GM21529 (cell line): Measurements from ENCODE around the gene GMIP.
"Not testable (repeated sequence)": the region's sequence is repeated elsewhere in the genome, so short reads cannot be mapped to it uniquely, and the experiment has no call there.

ENCODE experiments used
- ATAC-seq: cut with Tn5 transposase; IDR thresholded peaks from one replicate; pipeline ENCODE4 v1.9.1; 2021; ENCODE audit not compliant: unreplicated experiment

Gene GMIP, protein sequence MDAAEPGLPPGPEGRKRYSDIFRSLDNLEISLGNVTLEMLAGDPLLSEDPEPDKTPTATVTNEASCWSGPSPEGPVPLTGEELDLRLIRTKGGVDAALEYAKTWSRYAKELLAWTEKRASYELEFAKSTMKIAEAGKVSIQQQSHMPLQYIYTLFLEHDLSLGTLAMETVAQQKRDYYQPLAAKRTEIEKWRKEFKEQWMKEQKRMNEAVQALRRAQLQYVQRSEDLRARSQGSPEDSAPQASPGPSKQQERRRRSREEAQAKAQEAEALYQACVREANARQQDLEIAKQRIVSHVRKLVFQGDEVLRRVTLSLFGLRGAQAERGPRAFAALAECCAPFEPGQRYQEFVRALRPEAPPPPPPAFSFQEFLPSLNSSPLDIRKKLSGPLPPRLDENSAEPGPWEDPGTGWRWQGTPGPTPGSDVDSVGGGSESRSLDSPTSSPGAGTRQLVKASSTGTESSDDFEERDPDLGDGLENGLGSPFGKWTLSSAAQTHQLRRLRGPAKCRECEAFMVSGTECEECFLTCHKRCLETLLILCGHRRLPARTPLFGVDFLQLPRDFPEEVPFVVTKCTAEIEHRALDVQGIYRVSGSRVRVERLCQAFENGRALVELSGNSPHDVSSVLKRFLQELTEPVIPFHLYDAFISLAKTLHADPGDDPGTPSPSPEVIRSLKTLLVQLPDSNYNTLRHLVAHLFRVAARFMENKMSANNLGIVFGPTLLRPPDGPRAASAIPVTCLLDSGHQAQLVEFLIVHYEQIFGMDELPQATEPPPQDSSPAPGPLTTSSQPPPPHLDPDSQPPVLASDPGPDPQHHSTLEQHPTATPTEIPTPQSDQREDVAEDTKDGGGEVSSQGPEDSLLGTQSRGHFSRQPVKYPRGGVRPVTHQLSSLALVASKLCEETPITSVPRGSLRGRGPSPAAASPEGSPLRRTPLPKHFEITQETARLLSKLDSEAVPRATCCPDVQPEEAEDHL

DNA sequence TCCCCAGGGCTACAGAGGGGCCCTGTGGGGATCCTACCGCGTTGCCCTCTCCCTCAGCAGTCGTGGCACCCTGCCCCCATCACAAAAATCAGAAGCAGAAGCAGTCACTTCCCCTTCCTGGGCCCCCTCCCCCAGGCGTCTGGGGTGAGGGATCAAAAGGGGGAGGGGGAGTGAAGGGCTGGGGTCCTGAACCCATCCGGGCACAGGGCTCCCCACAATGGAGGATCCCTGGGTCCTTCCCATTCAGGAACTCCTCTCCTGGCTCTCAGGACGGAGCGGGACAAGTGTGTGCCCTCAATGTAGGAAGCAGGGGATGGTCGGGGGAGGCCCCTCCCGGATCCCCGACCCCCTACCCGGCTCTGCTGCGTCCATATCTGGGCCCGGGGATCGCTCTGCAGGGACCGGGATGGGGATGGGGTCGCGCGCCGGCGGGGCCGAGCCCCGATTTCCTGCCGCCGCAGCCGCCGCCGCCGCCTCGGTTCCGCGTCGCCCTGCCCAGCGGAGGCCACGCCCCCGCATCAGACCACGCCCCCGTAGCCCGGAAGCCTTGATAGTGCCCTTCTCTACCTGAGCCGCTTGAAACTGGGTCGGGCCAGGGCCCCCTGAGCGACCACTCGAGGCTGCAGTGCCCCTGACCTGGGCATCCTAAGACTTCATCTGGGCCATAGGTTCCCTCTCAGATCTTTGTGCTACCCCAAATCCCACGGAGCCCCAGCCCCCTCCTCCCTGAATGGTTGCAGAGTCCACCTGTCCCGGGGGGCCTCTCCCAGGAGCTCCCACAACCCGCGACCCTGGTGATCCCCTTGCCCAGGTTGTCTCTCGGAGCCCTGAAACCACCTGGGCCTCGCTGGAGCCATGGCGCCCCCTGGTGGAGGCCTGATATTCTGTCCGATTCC, at the start of gene GMIP:
Gene GMIP (minus strand): TSS at position 500 of the 896 bp plus-strand sequence. CDS start 128 bp downstream, at position 372.
- ATAC-seq = peak; percentile 72

DNA sequence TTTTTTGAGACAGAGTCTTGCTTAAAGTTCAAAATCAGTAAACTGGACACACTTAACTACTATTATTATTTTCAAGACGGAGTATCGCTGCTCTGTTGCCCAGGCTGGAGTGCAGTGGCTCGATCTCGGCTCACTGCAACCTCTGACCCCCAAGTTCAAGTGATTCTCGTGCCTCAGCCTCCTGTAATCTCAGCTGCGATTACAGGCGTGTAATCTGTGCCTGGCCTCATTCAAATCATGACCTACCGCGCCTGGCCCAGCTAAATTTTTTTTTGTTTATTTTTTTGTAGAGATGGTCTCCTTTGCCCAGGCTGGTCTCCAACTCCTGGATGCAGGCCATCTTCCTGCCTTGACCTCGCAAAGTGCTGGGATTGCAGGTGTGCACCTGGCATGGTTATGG, 48.2 kb upstream of the GMIP start:
- ATAC-seq = no peak

DNA sequence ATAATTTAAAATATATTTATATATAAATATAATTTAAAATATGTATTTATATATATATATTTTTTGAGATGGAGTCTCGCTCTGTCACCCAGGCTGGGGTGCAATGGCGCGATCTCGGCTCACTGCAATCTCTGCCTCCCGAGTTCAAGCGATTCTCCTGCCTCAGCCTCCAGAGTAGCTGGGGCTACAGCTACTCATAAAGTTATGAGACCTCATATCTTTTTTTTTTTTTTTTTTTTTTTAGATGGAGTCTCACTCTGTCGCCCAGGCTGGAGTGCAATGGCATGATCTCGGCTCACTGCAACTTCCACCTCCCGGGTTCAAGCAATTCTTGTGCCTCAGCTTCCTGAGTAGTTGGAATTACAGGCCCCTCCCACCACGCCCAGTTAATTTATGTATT, 45.6 kb upstream of the GMIP start:
- ATAC-seq = not testable (repeated sequence)

DNA sequence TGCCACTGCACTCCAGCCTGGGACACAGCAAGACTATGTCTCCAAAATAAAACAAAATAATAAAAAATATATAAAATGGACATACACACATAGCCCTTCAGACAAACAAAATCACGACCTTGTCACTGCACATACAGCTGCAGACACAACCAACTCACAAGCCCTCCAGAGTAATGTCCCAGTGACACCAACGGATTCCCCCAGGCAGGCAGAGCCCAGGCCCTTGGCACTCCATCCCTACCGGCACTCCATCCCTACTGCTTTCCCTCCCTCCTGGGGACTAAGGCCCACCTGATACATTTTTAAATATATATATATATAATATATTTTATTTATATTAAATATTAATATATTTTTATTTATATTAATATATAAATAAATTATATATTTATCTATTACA, 43.6 kb upstream of the GMIP start:
- no peak for ATAC-seq

DNA sequence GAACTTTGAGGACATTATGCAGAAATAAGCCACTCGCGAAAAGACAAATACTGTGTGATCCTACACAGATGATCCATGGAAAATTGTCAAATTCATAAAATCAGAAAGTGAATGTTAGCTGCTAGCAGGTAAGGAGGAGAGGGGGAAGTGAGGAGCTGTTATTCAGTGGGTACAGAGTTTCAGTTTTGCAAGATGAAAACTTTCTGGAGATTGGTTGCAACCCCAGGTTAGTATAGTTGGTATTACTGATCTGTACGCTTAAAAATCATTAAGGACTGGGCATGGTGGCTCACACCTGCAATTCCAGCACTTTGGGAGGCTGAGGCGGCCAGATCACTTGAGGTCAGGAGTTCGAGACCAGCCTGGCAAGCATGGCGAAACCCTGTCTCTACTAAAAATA, 43.1 kb upstream of the GMIP start:
- no peak for ATAC-seq

DNA sequence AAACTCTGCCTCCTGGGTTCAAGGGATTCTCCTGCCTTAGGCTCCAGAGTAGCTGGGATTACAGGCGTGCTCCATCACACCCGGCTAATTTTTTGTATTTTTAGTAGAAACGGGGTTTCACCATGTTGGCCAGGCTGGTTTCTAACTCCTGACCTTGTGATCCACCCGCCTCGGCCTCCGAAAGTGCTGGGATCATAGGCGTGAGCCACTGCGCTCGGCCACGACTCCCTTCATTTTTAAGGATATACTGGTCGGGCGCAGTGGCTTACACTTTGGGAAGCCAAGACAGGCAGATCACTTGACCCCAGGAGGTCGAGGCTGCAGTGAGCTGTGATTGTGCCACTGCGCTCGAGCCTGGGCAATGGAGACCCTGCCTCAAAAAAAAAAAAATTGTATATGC, 42.7 kb upstream of the GMIP start:
- not testable (repeated sequence) for ATAC-seq

DNA sequence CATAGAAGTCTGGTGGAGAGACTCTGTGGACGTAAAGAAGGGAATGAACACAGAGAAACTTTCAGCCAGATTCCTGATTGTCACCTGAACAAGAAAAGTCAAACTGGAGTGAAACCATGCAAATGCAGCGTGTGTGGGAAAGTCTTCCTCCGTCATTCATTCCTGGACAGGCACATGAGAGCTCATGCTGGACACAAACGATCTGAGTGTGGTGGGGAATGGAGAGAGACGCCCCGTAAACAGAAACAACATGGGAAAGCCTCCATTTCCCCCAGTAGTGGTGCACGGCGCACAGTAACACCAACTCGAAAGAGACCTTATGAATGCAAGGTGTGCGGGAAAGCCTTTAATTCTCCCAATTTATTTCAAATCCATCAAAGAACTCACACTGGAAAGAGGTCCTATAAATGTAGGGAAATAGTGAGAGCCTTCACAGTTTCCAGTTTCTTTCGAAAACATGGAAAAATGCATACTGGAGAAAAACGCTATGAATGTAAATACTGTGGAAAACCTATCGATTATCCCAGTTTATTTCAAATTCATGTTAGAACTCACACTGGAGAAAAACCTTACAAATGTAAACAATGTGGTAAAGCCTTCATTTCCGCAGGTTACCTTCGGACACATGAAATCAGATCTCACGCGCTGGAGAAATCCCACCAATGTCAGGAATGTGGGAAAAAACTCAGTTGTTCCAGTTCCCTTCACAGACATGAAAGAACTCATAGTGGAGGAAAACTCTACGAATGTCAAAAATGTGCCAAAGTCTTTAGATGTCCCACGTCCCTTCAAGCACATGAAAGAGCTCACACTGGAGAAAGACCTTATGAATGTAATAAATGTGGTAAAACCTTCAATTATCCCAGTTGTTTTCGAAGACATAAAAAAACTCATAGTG, 36.0 kb upstream of the GMIP start:
- no peak for ATAC-seq

DNA sequence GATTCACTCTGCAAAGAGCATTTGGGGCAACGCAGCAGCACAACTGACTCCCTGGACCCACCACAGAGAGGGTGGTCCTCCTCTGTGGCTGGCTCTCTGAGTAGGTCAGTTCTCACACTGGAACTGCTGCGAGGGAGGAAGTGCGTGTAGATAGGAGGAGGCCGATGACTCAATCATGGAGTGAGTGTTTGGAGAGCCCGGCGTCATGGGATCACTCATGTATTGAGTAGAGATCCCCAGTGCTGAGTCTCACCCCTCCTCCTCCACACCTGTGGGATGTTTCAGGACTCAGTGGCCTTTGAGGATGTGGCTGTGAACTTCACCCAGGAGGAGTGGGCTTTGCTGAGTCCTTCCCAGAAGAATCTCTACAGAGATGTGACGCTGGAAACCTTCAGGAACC, 34.1 kb upstream of the GMIP start:
- ATAC-seq = no peak

DNA sequence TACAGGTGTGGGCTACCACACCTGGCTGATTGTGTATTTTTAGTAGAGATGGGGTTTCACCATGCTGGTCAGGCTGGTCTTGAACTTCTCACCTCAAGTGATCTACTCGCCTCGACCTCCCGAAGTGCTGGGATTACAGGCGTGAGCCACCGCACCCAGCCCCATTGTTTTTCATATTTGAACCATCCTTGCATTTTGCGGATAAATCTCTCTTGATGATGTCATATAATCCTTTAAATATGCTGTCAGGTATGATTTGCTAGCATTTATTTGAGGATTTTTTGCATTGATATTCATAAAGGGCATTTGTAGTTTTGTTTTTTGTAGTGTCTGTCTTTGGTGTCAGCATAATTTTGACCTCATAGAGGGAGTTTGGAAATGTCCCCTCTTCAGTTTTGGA, 30.9 kb upstream of the GMIP start:
- no peak for ATAC-seq

DNA sequence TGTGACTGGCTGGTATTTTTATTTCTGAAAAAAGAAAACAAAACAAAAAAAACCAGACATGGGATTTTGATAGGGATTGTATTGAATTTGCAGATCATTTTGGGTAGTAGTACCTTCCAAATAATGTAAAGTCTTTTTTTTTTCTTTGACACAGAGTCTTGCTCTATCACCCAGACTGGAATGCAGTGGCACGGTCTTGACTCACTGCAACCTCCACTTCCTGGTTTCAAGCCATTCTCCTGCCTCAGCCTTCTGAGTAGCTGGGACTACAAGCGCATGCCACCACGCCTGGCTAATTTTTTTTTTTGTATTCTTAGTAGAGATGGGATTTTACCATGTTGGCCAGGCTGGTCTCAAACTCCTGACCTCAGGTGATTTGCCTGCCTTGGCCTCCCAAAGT, 29.4 kb upstream of the GMIP start:
- no peak for ATAC-seq

DNA sequence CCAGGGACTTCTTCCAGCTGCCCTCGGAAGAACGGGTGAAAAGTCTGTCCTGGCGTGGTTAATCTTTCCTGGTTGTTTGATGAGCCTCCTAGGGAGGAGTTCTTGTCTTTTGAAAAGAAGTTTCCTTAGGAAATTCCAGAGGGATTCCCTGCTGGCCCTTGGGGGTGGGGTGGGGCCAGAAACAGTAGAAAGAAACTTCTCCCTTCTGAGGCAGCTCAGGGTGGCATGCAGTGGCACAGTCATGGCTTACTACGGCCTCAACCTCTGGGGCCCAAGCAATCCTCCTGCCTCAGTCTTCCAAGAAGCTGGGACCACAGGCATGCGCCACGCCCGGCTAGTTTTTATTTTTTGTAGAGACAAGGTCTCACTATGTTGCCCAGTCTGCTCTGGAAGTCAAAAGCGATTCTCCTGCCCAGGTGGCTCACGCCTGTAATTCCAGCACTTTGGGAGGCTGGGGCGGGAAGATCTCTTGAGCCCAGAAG, 26.7 kb upstream of the GMIP start:
- ATAC-seq = no peak

DNA sequence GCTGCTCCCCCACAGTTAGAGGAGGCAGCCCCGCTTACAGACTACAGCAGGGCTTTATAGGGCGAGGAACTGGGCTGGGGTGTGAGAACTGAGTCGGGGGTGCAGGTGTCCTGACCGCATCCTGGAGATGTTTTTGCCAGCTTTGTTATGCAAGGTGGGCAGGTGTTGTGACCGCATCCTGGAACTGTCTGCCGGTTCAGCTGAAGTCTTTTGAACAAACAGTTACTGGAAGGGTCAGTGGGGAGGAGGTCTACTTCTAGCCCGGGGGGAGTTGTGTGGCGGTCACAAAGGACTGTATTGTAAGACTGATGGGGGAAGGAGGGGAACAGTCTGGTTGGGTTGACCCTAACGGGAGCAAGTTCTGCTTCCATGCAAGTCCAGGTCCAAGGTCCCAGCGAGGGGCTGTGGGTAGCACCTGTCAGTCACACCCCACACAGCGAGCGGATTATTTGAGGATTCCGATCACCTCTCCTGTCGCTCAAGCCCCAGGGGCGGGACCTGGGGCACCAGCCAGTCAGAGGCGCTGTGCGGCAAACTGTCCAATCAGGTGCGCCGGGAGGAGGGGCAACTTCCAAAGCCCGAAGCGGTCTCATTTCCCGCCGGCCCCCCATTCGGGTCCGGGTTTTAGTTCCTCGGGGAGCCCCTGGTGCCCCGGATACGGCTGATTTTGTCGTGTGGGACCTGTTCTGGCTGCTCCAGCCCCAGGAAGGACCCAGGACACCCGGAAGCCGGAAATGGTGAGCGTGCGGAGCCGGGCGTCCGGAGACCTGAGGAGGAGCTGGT, 25.0 kb upstream of the GMIP start, which contains the start of gene ZNF101:
Gene ZNF101 (plus strand): TSS at position 610 of the 783 bp plus-strand sequence. CDS start 125 bp downstream, at position 735.
- peak; percentile 67 for ATAC-seq

DNA sequence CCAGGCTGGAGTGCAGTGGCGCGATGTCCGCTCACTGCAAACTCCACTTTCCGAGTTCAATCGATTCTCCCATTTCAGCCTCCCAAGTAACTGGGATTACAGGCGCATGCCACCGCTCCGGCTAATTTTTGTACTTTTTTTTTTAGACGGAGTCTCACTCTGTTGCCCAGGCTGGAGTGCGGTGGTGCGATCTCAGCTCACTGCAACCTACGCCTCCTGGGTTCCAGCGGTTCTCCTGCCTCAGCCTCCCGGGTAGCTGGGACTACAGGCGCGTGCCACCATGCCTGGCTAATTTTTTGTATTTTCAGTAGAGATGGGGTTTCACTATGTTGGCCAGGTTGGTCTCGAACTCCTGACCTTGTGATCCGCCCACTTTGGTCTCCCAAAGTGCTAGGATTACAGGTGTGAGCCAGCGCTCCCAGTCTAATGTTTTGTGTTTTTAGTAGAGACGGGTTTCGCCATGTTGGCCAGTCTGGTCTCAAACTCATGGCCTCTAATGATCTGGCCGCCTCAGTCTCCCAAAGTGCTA, 22.0 kb upstream of the GMIP start:
- not testable (repeated sequence) for ATAC-seq

DNA sequence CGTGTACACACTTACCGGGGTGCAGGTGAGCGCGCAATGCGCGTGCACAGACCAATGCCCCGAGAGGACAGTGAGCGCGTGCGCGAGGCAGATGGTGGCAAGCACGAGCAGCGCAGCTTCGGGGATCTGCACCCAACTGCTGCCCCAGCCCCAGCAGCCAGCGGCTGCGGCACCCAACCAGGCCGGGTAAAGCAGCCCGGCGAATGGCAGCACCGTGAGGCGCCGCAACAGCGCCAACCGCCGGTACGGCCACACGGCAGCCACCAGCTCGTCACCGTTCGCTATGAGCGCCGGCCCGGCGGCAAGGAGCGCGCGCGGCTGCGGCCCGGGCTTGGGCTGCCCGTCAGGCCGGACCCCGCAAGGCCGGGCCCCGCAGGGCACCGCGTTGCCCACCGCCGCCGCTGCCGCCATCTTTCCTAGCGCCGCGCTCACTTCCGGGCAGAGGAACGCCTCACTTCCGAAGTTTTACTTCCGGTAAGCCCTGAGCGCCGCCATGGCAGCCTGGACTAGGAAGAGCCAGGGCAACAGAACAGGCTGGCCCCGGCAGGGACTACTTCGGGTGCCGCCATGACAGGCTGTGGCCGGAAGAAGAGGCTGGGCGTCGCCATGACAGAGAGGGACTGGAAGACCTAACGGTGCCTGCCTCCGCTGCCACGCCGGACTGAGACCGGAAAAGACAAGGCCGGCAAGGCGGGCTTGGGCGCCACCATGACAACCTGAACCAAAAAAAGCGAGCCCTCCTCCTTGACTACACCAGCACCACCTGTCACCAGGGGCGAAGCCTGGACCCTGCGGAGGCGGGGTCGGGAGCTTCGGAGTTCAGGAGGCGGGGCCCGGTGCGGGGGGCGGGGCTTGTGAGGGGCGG, 20.0 kb upstream of the GMIP start, which contains the start of gene ATP13A1:
Gene ATP13A1 (minus strand): TSS at position 421 of the 865 bp plus-strand sequence. CDS start 10 bp downstream, at position 411.
- ATAC-seq = peak; percentile 57

DNA sequence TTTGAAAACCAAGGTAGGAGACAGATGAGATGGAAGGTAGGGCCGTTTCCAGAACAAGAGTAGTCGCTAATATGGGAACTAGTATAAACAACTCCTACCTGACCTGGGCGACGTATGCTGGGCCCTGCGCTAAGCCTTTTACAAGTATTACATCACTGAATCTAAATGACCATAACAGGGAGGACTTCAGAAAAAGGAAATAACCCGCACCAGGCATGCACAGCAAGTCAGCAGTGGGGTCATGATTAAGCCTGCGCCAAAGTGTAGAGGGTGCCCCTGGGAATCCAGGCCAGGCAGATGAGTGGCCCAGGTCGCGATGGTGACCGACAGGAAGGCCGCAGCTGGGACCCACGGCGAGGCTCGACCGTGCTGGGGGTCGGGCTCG, 19.4 kb upstream of the GMIP start:
- no peak for ATAC-seq

DNA sequence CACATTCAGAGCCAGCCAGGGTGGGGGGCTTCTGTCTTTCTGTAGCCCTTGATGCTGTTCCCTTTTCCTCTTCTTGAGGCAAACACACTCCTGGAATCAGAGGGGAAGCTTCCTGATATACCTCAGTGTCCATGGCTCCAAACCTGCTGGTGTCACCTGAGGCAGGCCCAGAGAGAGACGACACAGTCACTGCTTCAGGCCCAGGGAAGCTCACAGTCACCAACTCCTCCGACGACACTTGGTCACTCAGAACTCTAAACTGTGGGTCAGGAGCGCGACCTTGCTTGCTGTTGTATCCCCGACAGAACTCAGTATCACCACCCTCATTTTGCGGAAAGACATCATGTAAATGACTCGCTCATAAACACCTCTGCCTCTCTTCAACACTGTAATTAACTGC, 18.9 kb upstream of the GMIP start:
- ATAC-seq = no peak

DNA sequence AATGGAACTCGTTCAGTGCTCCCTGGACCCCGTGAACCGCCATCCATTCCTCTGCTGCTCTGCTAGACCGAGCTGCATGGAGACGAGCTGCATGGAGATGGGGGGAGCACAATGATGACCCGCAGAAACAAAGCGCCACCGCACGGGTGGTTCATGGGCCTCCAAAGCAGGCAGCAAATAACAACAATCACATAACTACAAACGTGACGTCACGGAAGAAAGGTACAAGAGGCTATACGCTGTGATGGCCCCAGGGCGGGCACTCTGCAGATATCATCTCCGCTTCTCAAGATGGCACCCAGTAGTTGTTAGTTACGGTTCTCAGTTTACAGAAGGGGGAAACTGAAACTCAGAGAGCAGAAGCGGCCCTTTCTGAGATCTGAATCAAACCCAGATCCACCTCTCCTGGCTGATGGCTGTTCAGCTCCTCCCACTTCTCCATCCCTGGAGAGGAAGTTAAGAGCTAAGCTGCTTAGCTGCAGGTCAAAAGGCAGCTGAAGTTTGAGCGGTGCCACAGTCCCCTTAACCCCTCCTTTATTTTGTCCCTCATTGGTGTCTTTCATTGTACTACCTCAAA, 18.3 kb upstream of the GMIP start:
- peak; percentile 46 for ATAC-seq
